Measurements from ENCODE around the gene ADAMTS15.

GRCh38 chr11:130480186-130480585, 31.7 kb downstream of the ADAMTS15 start:
- no peak for TF ChIP-seq CTCF (IDR thresholded peaks at IDR 0.05)
- no peak for TF ChIP-seq POLR2A (IDR thresholded peaks at IDR 0.05)
- TF ChIP-seq EP300 (IDR thresholded peaks at IDR 0.05), result no peak
